PC-3 (cell line): Measurements from ENCODE around the gene EXO1.

Experiments
- CTCF ChIP-seq: fragments of 300-600 bp; sonication (generic); conservative IDR thresholded peaks from 2 replicates; pipeline ENCODE4 v1.5.1; 2017; ENCODE audit warnings: antibody characterized with exemption, low read depth, mild to moderate bottlenecking, low read length
- EZH2 ChIP-seq: fragments of 300-600 bp; sonication (generic); IDR thresholded peaks from one replicate; pipeline ENCODE4 v1.6.1; 2017; ENCODE audit warnings: antibody characterized with exemption, mild to moderate bottlenecking, low read length; ENCODE audit not compliant: unreplicated experiment
- EZH2phosphoT487 ChIP-seq: fragments of 300-600 bp; sonication (generic); IDR thresholded peaks from 2 replicates; pipeline ENCODE4 v1.6.1; 2018; ENCODE audit warnings: mild to moderate bottlenecking, antibody characterized with exemption, low read length, borderline replicate concordance

GRCh38 chr1:241808265-241808664 lies 39.7 kb upstream of the EXO1 start:
- TF ChIP-seq CTCF (no peak), EZH2phosphoT487 (no peak), EZH2 (no peak)
